GM12864 (cell line): ENCODE measurements around the gene ATG9B.
"Not testable (repeated sequence)": the region's sequence is repeated elsewhere in the genome, so short reads cannot be mapped to it uniquely, and the experiment has no call there.

Source experiments
- DNase-seq: peaks from one replicate; pipeline ENCODE4 v3.0.0-alpha.2; 2011; ENCODE audit warnings: low read depth
- H3K4me3 ChIP-seq: 2 replicates; pipeline ENCODE4 v1.5.1; 2011; ENCODE audit warnings: mild to moderate bottlenecking, low read depth, low read length, control low read depth
- TF ChIP-seq, protein P1 (sequence below): IDR thresholded peaks from 2 replicates; pipeline ENCODE4 v1.5.1; 2011; ENCODE audit warnings: low read depth, mild to moderate bottlenecking, moderate library complexity, low read length, control low read depth, inconsistent platforms; ENCODE audit errors: missing control alignments

The ATG9B gene

DNA sequence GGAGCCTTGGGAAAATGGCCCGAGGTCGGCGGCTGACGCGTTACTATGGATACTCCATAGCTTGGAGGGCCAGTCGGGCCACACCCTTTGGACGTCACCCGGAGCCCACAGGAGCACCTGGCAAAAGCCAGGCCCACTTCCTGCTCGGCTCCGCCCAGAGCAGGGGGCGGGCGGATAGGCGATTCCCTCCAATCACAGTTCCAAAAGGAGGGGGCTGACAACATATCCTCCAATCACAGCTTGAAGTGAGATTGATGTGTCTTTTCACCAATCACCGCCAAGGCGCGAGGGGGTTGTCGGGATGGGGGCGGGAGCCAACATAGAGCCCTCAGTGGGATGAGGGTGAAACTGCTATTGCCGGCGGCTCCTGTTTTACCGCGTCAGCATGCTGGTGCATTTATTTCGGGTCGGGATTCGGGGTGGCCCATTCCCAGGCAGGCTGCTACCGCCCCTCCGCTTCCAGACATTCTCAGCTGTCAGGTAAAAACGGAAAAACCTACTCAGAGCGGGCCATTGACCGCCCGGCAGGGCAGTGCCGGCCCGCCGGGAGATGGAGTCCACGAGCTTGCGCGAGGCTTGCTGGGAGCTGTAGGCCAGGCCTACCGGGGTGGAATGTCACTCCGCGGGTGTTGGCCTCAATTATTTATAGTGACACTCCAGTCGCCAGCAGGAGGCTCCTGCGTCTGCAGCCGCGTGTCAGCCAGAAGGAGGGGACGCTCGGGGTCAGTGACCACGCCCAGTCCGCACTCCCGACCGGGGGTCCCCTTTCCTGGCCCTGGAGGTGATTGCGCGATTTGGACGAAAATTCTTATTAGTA is 4.0 kb upstream of the ATG9B start, which contains the start of gene ABCB8:
Gene ABCB8 (plus strand): TSS at position 320 of the 817 bp plus-strand sequence. CDS start 66 bp downstream, at position 386.
- H3K4me3 ChIP-seq, result peak within 1 kb of the TSS; percentile 82
- TF ChIP-seq, protein P1, sequence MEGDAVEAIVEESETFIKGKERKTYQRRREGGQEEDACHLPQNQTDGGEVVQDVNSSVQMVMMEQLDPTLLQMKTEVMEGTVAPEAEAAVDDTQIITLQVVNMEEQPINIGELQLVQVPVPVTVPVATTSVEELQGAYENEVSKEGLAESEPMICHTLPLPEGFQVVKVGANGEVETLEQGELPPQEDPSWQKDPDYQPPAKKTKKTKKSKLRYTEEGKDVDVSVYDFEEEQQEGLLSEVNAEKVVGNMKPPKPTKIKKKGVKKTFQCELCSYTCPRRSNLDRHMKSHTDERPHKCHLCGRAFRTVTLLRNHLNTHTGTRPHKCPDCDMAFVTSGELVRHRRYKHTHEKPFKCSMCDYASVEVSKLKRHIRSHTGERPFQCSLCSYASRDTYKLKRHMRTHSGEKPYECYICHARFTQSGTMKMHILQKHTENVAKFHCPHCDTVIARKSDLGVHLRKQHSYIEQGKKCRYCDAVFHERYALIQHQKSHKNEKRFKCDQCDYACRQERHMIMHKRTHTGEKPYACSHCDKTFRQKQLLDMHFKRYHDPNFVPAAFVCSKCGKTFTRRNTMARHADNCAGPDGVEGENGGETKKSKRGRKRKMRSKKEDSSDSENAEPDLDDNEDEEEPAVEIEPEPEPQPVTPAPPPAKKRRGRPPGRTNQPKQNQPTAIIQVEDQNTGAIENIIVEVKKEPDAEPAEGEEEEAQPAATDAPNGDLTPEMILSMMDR, result peak; percentile 32
- DNase-seq, result peak; percentile 96

DNA sequence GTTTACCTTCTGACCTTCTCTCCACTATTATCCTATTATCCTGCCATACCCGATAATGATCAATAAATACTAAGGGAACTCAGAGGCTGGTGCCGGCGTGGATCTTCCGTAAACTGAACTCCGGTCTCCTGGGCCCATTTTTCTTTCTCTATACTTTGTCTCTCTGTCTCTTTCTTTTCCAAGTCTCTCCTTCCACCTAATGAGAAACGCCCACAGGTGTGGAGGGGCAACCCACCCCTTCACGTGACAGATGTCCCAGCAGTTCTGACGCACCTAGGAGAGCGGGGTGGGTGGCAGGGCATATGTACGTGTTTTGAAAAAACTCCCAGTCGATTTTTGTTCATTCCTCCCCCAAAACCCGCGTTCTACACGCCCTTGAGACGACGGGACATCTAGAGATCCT is 3.4 kb upstream of the ATG9B start:
- not testable (repeated sequence) for DNase-seq
- peak overlapping the region; percentile 64 for H3K4me3 ChIP-seq

DNA sequence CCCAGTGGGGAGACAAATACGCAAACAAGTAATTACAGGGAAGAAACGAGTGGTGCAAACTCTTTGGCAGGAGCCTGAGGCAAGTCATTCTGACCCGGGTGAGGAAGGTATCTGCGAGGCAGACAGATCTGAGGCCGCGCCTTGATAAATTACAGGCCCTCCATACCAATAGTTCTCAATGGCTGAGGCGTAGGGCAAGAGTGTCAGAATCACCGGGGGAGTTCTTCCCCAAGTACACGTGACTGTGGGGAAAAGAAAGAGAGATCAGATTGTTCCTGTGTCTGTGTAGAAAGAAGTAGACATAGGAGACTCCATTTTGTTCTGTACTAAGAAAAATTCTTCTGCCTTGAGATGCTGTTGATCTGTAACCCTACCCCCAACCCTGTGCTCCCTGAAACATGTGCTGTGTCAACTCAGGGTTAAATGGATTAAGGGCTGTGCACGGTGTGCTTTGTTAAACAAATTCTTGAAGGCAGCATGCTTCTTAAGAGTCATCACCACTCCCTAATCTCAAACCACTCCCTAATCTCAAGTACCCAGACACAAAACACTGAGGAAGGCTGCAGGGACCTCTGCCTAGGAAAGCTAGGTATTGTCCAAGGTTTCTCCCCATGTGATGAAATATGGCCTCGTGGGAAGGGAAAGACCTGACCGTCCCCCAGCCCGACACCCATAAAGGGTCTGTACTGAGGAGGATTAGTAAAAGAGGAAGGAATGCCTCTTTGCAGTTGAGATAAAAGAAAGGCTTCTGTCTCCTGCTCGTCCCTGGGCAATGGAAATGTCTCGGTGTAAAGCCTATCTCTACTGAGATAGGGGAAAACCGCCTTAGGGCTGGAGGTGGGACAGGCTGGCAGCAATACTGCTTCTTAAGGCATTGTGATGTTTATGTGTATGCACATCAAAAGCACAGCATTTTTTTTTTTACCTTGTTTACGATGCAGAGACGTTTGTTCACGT is 2.8 kb upstream of the ATG9B start:
- not testable (repeated sequence) for DNase-seq, H3K4me3 ChIP-seq

DNA sequence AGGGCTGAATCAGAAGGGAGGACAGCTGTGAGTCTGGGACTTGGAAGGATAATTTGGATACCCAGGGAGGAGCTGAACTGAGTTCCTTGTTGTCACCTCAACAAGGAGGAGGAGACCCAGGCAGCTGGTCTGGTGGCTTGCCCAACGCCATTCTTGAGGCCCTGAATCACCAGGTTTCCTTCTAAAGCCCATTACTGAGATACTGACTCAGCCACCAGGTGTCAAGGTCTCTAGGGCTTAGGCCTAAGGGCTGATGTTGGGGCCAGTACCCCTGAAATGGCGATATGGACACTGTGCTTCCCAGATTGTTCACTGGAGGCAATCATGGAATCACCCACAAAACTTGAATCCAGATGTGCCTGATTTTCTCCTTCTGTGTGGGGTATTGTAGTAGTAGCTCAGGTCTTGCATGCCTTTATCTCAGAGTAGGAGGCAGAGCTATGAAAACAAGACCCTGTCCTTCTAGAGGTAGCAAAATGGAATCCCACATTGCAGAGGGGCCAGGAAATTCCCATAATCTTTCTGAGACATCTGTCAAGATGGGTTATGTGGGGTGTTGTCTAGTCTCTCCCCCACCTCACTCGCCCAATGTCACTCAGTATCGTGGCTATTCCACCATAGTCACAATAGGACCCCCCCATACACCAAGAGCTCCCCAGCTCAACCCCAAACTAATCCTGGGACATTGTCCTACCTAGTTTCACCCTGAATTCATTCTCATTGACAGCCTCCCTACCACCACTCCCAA is 1.8 kb upstream of the ATG9B start:
- DNase-seq, result no peak
- no peak overlapping the region for H3K4me3 ChIP-seq
- TF ChIP-seq, protein P1, result no peak

DNA sequence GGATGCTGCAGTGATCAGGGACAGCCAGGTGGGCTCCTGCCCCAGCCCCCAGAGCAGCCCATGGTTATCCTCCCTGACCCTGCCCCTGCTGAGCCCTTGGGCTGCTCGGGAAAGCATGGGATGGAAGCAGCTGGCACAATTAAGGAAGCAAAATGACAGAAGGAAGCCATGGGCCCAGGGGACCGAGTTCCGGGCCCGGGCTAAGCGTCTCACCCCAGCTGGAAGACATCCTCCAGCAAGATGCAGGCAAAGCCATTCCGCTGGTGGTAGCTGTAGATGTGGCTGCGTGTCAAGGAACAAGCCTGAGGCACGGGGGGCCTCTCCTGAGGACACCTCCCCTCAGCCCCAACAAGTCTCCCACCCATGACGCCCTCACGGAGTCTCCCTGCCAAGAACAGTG is 1.1 kb downstream of the ATG9B start:
- DNase-seq, result no peak
- TF ChIP-seq, protein P1, result no peak
- no peak overlapping the region for H3K4me3 ChIP-seq

DNA sequence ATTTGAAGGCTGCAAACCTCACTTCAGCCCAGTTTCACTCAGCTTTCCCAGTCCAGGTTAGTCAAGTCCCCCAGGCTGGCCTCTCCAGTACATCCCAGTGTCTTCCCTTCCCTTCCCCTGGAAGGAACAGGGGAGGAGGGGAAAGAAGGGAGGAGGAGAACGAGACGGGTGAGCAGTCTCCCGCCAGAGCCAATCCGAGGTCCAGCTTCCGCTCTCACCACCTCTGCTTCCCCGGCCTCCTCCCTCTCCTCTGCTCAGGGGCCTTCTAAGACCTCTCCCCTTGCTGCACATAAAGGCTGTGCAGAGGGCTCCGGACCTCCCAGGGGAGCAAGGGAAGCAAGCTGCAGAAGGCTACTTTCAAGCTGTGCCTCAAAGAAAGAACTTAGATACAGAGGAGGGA is 4.1 kb downstream of the ATG9B start:
- no peak for DNase-seq
- H3K4me3 ChIP-seq, result no peak overlapping the region
- TF ChIP-seq, protein P1, result no peak

DNA sequence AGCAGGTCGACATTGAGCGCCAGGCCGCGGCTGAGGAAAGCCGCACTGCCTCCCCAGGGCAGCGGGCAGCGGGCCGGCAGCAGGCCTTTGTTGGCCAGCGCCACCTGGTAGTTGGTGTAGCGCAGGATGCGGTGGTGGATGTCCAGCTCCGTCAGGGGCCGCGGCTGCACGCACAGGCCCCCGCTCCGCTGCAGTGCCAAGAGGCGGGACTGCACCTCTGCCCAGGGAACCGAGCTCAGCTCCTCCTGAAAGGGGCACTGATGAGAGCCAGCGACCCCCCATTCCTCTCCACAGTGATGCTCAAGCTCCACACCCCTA is 5.2 kb downstream of the ATG9B start:
- no peak overlapping the region for H3K4me3 ChIP-seq
- TF ChIP-seq, protein P1, result no peak
- no peak for DNase-seq
